Activated T-cell treated with anti-CD3 and anti-CD28 coated beads, Interleukin-2, amount 50 U/mL, for 24 hours (primary cell): ENCODE results near the gene CLNK.
"Not testable (repeated sequence)": the region's sequence is repeated elsewhere in the genome, so short reads cannot be mapped to it uniquely, and the experiment has no call there.

ENCODE experiments used
- DNase-seq: peaks from one replicate; pipeline ENCODE4 v3.0.0-alpha.2; 2020
- H3K27ac Mint-ChIP-seq: 2 replicates; pipeline ENCODE4 v1.8.0; 2020; ENCODE audit warnings: mild to moderate bottlenecking, mixed read lengths
- H3K27me3 Mint-ChIP-seq: 2 replicates; pipeline ENCODE4 v1.8.0; 2020; ENCODE audit warnings: mixed read lengths
- H3K36me3 Mint-ChIP-seq: 2 replicates; pipeline ENCODE4 v1.8.0; 2020; ENCODE audit warnings: low read depth, mixed read lengths
- H3K4me1 Mint-ChIP-seq: 2 replicates; pipeline ENCODE4 v1.8.0; 2020; ENCODE audit warnings: low read depth, mixed read lengths
- H3K4me3 Mint-ChIP-seq: 2 replicates; pipeline ENCODE4 v1.8.0; 2020; ENCODE audit warnings: mild to moderate bottlenecking, moderate library complexity, mixed read lengths
- H3K9me3 Mint-ChIP-seq: 2 replicates; pipeline ENCODE4 v1.8.0; 2020; ENCODE audit warnings: mixed read lengths

CLNK gene

GRCh38 chr4:10575414-10575813, 109.2 kb downstream of the CLNK start:
- Mint-ChIP-seq H3K36me3 (no peaks in the 10 kb centered on the region), H3K4me3 (no peak overlapping the region), H3K27ac (no peak overlapping the region), H3K9me3 (no peaks in the 10 kb centered on the region), H3K27me3 (no peaks in the 10 kb centered on the region), H3K4me1 (peaks cover 6% of the 10 kb centered on the region)
- DNase-seq = no peak

- not testable (repeated sequence) for H3K27me3 Mint-ChIP-seq, H3K27ac Mint-ChIP-seq
Measured at GRCh38 chr4:10574553-10574952, 110.0 kb downstream of the CLNK start.

GRCh38 chr4:10571909-10572308, 112.7 kb downstream of the CLNK start:
- Mint-ChIP-seq H3K9me3 (no peaks in the 10 kb centered on the region), H3K4me1 (peaks cover 6% of the 10 kb centered on the region), H3K27me3 (no peaks in the 10 kb centered on the region), H3K27ac (no peak overlapping the region), H3K4me3 (no peak overlapping the region), H3K36me3 (no peaks in the 10 kb centered on the region)
- DNase-seq = no peak

More at GRCh38 chr4:10574553-10574952, 110.0 kb downstream of the CLNK start:
- H3K4me1 Mint-ChIP-seq, H3K4me3 Mint-ChIP-seq, H3K36me3 Mint-ChIP-seq, DNase-seq, H3K9me3 Mint-ChIP-seq: not testable (repeated sequence)

- H3K27me3 Mint-ChIP-seq = no peaks in the 10 kb centered on the region
- no peaks in the 10 kb centered on the region for H3K9me3 Mint-ChIP-seq
- H3K36me3 Mint-ChIP-seq = no peaks in the 10 kb centered on the region
- no peak for DNase-seq
- peaks cover 6% of the 10 kb centered on the region for H3K4me1 Mint-ChIP-seq
- no peak overlapping the region for H3K27ac Mint-ChIP-seq
- H3K4me3 Mint-ChIP-seq = no peak overlapping the region
Measured at GRCh38 chr4:10569491-10569890, 115.1 kb downstream of the CLNK start.

- no peaks in the 10 kb centered on the region for H3K36me3 Mint-ChIP-seq
- H3K9me3 Mint-ChIP-seq = no peaks in the 10 kb centered on the region
- H3K4me1 Mint-ChIP-seq = peaks cover 6% of the 10 kb centered on the region
- no peak for DNase-seq
- no peak overlapping the region for H3K4me3 Mint-ChIP-seq
- peaks cover 2% of the 10 kb centered on the region for H3K27me3 Mint-ChIP-seq
- no peak overlapping the region for H3K27ac Mint-ChIP-seq
Measured at GRCh38 chr4:10567766-10568165, 116.8 kb downstream of the CLNK start.

GRCh38 chr4:10565166-10565780, 119.3 kb downstream of the CLNK start:
- H3K27me3 Mint-ChIP-seq = peaks cover 4% of the 10 kb centered on the region
- no peaks in the 10 kb centered on the region for H3K36me3 Mint-ChIP-seq
- no peak overlapping the region for H3K4me3 Mint-ChIP-seq
- H3K4me1 Mint-ChIP-seq = peaks cover 6% of the 10 kb centered on the region
- no peaks in the 10 kb centered on the region for H3K9me3 Mint-ChIP-seq
- H3K27ac Mint-ChIP-seq = no peak overlapping the region
- no peak for DNase-seq

GRCh38 chr4:10554694-10555093, 129.9 kb downstream of the CLNK start:
- H3K4me1 Mint-ChIP-seq = peaks cover 4% of the 10 kb centered on the region
- H3K36me3 Mint-ChIP-seq = no peaks in the 10 kb centered on the region
- no peak overlapping the region for H3K4me3 Mint-ChIP-seq
- DNase-seq = no peak
- H3K9me3 Mint-ChIP-seq = no peaks in the 10 kb centered on the region
- H3K27me3 Mint-ChIP-seq = peaks cover 35% of the 10 kb centered on the region
- no peak overlapping the region for H3K27ac Mint-ChIP-seq

- no peak for DNase-seq
- Mint-ChIP-seq H3K27me3 (peaks cover 30% of the 10 kb centered on the region), H3K4me3 (no peak overlapping the region), H3K4me1 (peaks cover 4% of the 10 kb centered on the region), H3K36me3 (no peaks in the 10 kb centered on the region), H3K9me3 (no peaks in the 10 kb centered on the region), H3K27ac (no peak overlapping the region)
Measured at GRCh38 chr4:10554121-10554520, 130.4 kb downstream of the CLNK start.

- Mint-ChIP-seq H3K4me3 (no peak overlapping the region), H3K36me3 (no peaks in the 10 kb centered on the region), H3K9me3 (no peaks in the 10 kb centered on the region), H3K27ac (no peak overlapping the region), H3K27me3 (peaks cover 30% of the 10 kb centered on the region), H3K4me1 (peaks cover 4% of the 10 kb centered on the region)
- DNase-seq = no peak
Measured at GRCh38 chr4:10552591-10553280, 131.8 kb downstream of the CLNK start.

GRCh38 chr4:10535912-10536311, 148.7 kb downstream of the CLNK start:
- no peak overlapping the region for H3K27ac Mint-ChIP-seq
- peaks cover 7% of the 10 kb centered on the region for H3K27me3 Mint-ChIP-seq
- no peaks in the 10 kb centered on the region for H3K4me1 Mint-ChIP-seq
- H3K4me3 Mint-ChIP-seq = no peak overlapping the region
- no peaks in the 10 kb centered on the region for H3K36me3 Mint-ChIP-seq
- no peaks in the 10 kb centered on the region for H3K9me3 Mint-ChIP-seq
- no peak for DNase-seq

- Mint-ChIP-seq H3K9me3 (no peaks in the 10 kb centered on the region), H3K27ac (no peak overlapping the region), H3K4me1 (no peaks in the 10 kb centered on the region), H3K4me3 (no peak overlapping the region), H3K27me3 (peaks cover 7% of the 10 kb centered on the region), H3K36me3 (no peaks in the 10 kb centered on the region)
- DNase-seq = no peak
Measured at GRCh38 chr4:10534820-10535219, 149.7 kb downstream of the CLNK start.

GRCh38 chr4:10532155-10532554, 152.4 kb downstream of the CLNK start:
- no peaks in the 10 kb centered on the region for H3K36me3 Mint-ChIP-seq
- H3K9me3 Mint-ChIP-seq = no peaks in the 10 kb centered on the region
- no peaks in the 10 kb centered on the region for H3K27me3 Mint-ChIP-seq
- H3K27ac Mint-ChIP-seq = no peak overlapping the region
- no peak for DNase-seq
- H3K4me3 Mint-ChIP-seq = no peak overlapping the region
- no peaks in the 10 kb centered on the region for H3K4me1 Mint-ChIP-seq

- H3K27ac Mint-ChIP-seq = no peak overlapping the region
- no peak for DNase-seq
- H3K4me3 Mint-ChIP-seq = no peak overlapping the region
- H3K9me3 Mint-ChIP-seq = no peaks in the 10 kb centered on the region
- H3K4me1 Mint-ChIP-seq = no peaks in the 10 kb centered on the region
- no peaks in the 10 kb centered on the region for H3K36me3 Mint-ChIP-seq
- H3K27me3 Mint-ChIP-seq = no peaks in the 10 kb centered on the region
Measured at GRCh38 chr4:10530137-10530786, 154.3 kb downstream of the CLNK start.

GRCh38 chr4:10529291-10530136, 155.1 kb downstream of the CLNK start:
- no peaks in the 10 kb centered on the region for H3K36me3 Mint-ChIP-seq
- H3K9me3 Mint-ChIP-seq = no peaks in the 10 kb centered on the region
- H3K27ac Mint-ChIP-seq = no peak overlapping the region
- DNase-seq = no peak
- no peaks in the 10 kb centered on the region for H3K27me3 Mint-ChIP-seq
- no peaks in the 10 kb centered on the region for H3K4me1 Mint-ChIP-seq
- no peak overlapping the region for H3K4me3 Mint-ChIP-seq
